H1 (cell line): ENCODE data around the gene NFE2L2. TPM values are rescaled to one million over a fixed set of nuclear protein-coding genes. Genes with fewer than 3 reads are reported as not detected.

Experiments
- CTCF ChIA-PET: fragments of 300-600 bp; sonication (Branson Sonifier 250); formaldehyde crosslinking; loops from one replicate; lab custom pipeline; 2021; ENCODE audit not compliant: partially characterized antibody; lab: Charles Lee
- POLR2A ChIA-PET: fragments of 300-600 bp; sonication (Branson Sonifier 250); formaldehyde crosslinking; loops from one replicate; lab custom pipeline; 2021; ENCODE audit warnings: inconsistent platforms; ENCODE audit not compliant: partially characterized antibody; lab: Charles Lee
- DNase-seq, 2 experiments: peaks; one replicate each; pipeline versions ENCODE4 v3.0.0 to v3.0.0-alpha.2; 2010 to 2022; ENCODE audit warnings: low spot score in 2 of 2, low read depth in 1 of 2, mixed read lengths in 1 of 2
- FAIRE-seq: peaks from 2 replicates; lab custom pipeline; 2011; peaks lifted over from hg19 to GRCh38; lab: Jason Lieb, UNC
- H2AFZ ChIP-seq: 2 replicates; pipeline ENCODE4 v1.8.1; 2012; ENCODE audit warnings: low read length, inconsistent platforms
- H2AK5ac ChIP-seq: 2 replicates; pipeline ENCODE4 v1.6.1; 2013; ENCODE audit warnings: low read depth, low read length
- H2BK120ac ChIP-seq: replicated peaks from 2 replicates; pipeline ENCODE3; 2013; ENCODE audit warnings: low read depth, low read length, inconsistent platforms
- H2BK12ac ChIP-seq: 2 replicates; pipeline ENCODE4 v1.6.1; 2013; ENCODE audit warnings: low read depth, low read length
- H2BK15ac ChIP-seq: 2 replicates; pipeline ENCODE4 v1.6.1; 2013; ENCODE audit warnings: low read length
- H2BK20ac ChIP-seq: 2 replicates; pipeline ENCODE4 v1.6.1; 2013; ENCODE audit warnings: low read length
- H2BK5ac ChIP-seq: 2 replicates; pipeline ENCODE4 v1.6.1; 2013; ENCODE audit warnings: low read depth, low read length
- H3K14ac ChIP-seq: 2 replicates; pipeline ENCODE4 v1.6.1; 2013; ENCODE audit warnings: inconsistent platforms; ENCODE audit not compliant: insufficient read length
- H3K18ac ChIP-seq: 2 replicates; pipeline ENCODE4 v1.6.1; 2013; ENCODE audit warnings: low read length; ENCODE audit errors: extremely low read depth
- H3K23ac ChIP-seq: 2 replicates; pipeline ENCODE4 v1.6.1; 2013; ENCODE audit warnings: inconsistent platforms; ENCODE audit not compliant: insufficient read length
- H3K23me2 ChIP-seq: 2 replicates; pipeline ENCODE4 v1.6.1; 2013; ENCODE audit warnings: low read depth, low read length
- H3K27ac ChIP-seq: 2 replicates; pipeline ENCODE4 v1.6.1; 2011; ENCODE audit warnings: low read depth, low read length, inconsistent platforms
- H3K27me3 ChIP-seq, 4 experiments: replicated peaks in 1 of 4; 1 replicate in 1 of 4; 2 replicates in 3 of 4; pipeline versions ENCODE4 v1.6.1 to v1.8.1; 2011 to 2013; ENCODE audit warnings: low read length in 3 of 4, mild to moderate bottlenecking in 3 of 4, inconsistent platforms in 2 of 4, mixed read lengths in 2 of 4, moderate library complexity in 1 of 4; ENCODE audit not compliant: control insufficient read depth in 3 of 4, insufficient read depth in 3 of 4; ENCODE audit errors: extremely low read depth in 1 of 4
- H3K36me3 ChIP-seq, 4 experiments: 2 replicates each; pipeline versions ENCODE4 v1.6.1 to v1.8.1; 2011 to 2013; ENCODE audit warnings: mild to moderate bottlenecking in 4 of 4, low read length in 3 of 4, moderate library complexity in 2 of 4, control low read depth in 1 of 4, inconsistent platforms in 1 of 4; ENCODE audit not compliant: insufficient read depth in 4 of 4, control insufficient read depth in 2 of 4
- H3K4ac ChIP-seq: replicated peaks from 2 replicates; pipeline ENCODE3; 2013; ENCODE audit warnings: low read length, low read depth, mixed read lengths, inconsistent platforms; ENCODE audit not compliant: insufficient read length
- H3K4me1 ChIP-seq, 4 experiments: replicated peaks in 1 of 4; 1 replicate in 1 of 4; 2 replicates in 3 of 4; pipeline versions ENCODE4 v1.6.1 to v1.8.1; 2011 to 2013; ENCODE audit warnings: low read length in 3 of 4, inconsistent platforms in 2 of 4, mixed read lengths in 1 of 4; ENCODE audit not compliant: insufficient read depth in 4 of 4, control insufficient read depth in 3 of 4
- H3K4me2 ChIP-seq, 2 experiments: 2 replicates each; pipeline versions ENCODE4 v1.6.1 to v1.8.1; 2011 to 2013; ENCODE audit warnings: low read depth in 2 of 2, low read length in 2 of 2, control low read depth in 1 of 2, inconsistent platforms in 1 of 2, mild to moderate bottlenecking in 1 of 2; ENCODE audit not compliant: insufficient read depth in 1 of 2
- H3K4me3 ChIP-seq, 4 experiments: fragments of 200-600, 300-600 bp in 1 of 4; sonication (generic), shearing (Covaris generic), sonication (Bioruptor Twin) in 1 of 4; 2 replicates each; pipeline versions ENCODE4 v1.5.1 to v1.8.1; 2011 to 2016; ENCODE audit warnings: low read length in 4 of 4, low read depth in 3 of 4, control low read depth in 2 of 4, inconsistent platforms in 2 of 4, mild to moderate bottlenecking in 2 of 4, mixed read lengths in 1 of 4, moderate library complexity in 1 of 4; ENCODE audit not compliant: insufficient read depth in 2 of 4; ENCODE audit errors: extremely low read depth in 1 of 4
- H3K56ac ChIP-seq: replicated peaks from 2 replicates; pipeline ENCODE3; 2013; ENCODE audit warnings: low read depth, mild to moderate bottlenecking, mixed read lengths, low read length, inconsistent platforms; ENCODE audit not compliant: insufficient read length
- H3K79me1 ChIP-seq: 2 replicates; pipeline ENCODE4 v1.6.1; 2013; ENCODE audit warnings: low read depth, low read length, control low read depth
- H3K79me2 ChIP-seq, 2 experiments: 2 replicates each; pipeline versions ENCODE4 v1.6.1 to v1.8.1; 2012 to 2013; ENCODE audit warnings: low read length in 2 of 2, mild to moderate bottlenecking in 2 of 2, inconsistent platforms in 1 of 2; ENCODE audit not compliant: insufficient read depth in 2 of 2, control insufficient read depth in 1 of 2
- H3K9ac ChIP-seq, 4 experiments: replicated peaks in 1 of 4; 1 replicate in 1 of 4; 2 replicates in 3 of 4; pipeline versions ENCODE4 v1.6.1 to v1.8.1; 2011 to 2013; ENCODE audit warnings: low read depth in 3 of 4, low read length in 3 of 4, control low read depth in 2 of 4, mild to moderate bottlenecking in 2 of 4, moderate library complexity in 2 of 4, inconsistent platforms in 1 of 4; ENCODE audit errors: extremely low read depth in 1 of 4
- H3K9me3 ChIP-seq, 2 experiments: 2 replicates each; pipeline versions ENCODE4 v1.6.1 to v1.8.1; 2012 to 2013; ENCODE audit warnings: mild to moderate bottlenecking in 2 of 2, moderate library complexity in 2 of 2, control low read depth in 1 of 2, inconsistent platforms in 1 of 2, low read depth in 1 of 2, low read length in 1 of 2, mixed read lengths in 1 of 2; ENCODE audit not compliant: insufficient read depth in 2 of 2
- H4K20me1 ChIP-seq, 2 experiments: replicated peaks in 1 of 2; 2 replicates each; pipeline versions ENCODE3 to v1.8.1; 2011 to 2013; ENCODE audit warnings: inconsistent platforms in 2 of 2, low read length in 2 of 2, mild to moderate bottlenecking in 1 of 2; ENCODE audit not compliant: insufficient read depth in 2 of 2, control insufficient read depth in 1 of 2
- H4K5ac ChIP-seq: 2 replicates; pipeline ENCODE4 v1.6.1; 2013; ENCODE audit warnings: low read length, low read depth, mixed read lengths, inconsistent platforms; ENCODE audit not compliant: insufficient read length
- H4K8ac ChIP-seq: 2 replicates; pipeline ENCODE4 v1.8.0; 2013; ENCODE audit warnings: mild to moderate bottlenecking, moderate library complexity, low read length, inconsistent platforms; ENCODE audit not compliant: insufficient read depth; ENCODE audit errors: extremely low read depth
- H4K91ac ChIP-seq: replicated peaks from 2 replicates; pipeline ENCODE3; 2013; ENCODE audit warnings: low read length, mixed read lengths, inconsistent platforms; ENCODE audit not compliant: insufficient read length
- HDAC2 ChIP-seq, 2 experiments: fragments of 300-600 bp in 1 of 2; sonication (generic) in 1 of 2; IDR thresholded peaks; 2 replicates each; pipeline ENCODE4 v1.6.1; 2011 to 2012; ENCODE audit warnings: low read depth in 2 of 2, low read length in 2 of 2, mild to moderate bottlenecking in 2 of 2, moderate library complexity in 2 of 2, borderline replicate concordance in 1 of 2, inconsistent platforms in 1 of 2
- JUN ChIP-seq: IDR thresholded peaks from 2 replicates; pipeline ENCODE4 v1.6.1; 2011; ENCODE audit warnings: low read depth, mild to moderate bottlenecking, improper control_type of control experiment, low read length
- KDM5A ChIP-seq: fragments of 200-600 bp; IDR thresholded peaks from 2 replicates; pipeline ENCODE4 v1.7.1; 2012; ENCODE audit warnings: mild to moderate bottlenecking, low read length, inconsistent platforms, mixed read lengths
- WGBS, 2 experiments: shearing (Covaris generic) in 1 of 2; methylation state at CpG; one replicate each; pipeline versions ENCODE4 v1.1.6 to v1.1.7; 2013 to 2015; ENCODE audit warnings: low lambda C conversion rate in 2 of 2, mixed read lengths in 2 of 2, inconsistent platforms in 1 of 2, low coverage in 1 of 2, missing lambda C conversion rate in 1 of 2; ENCODE audit not compliant: insufficient replicate concordance in 2 of 2, insufficient coverage in 1 of 2, insufficient read length in 1 of 2; ENCODE audit errors: extremely low coverage in 1 of 2, missing lambda C conversion rate in 1 of 2; 5-methylcytosine and 5-hydroxymethylcytosine counted together
- polyA plus RNA-seq, 7 experiments: library from polyadenylated mRNA; depleted of rRNA in 3 of 7; stranded (reverse) in 5 of 7; unstranded in 2 of 7; fragments of >200 nt in 5 of 7; fragments of 200-250 nt in 2 of 7; gene quantifications; 1 replicate in 5 of 7; 2 replicates in 1 of 7; 4 replicates in 1 of 7; pipeline versions ENCODE4 v1.2.1 to v1.2.3, GENCODE V29; 2011 to 2013; ENCODE audit warnings: missing spikeins in 2 of 7, mixed read lengths in 2 of 7
- total RNA-seq: library from RNA; stranded (reverse); fragmentation: NEBNext Ultra II Directional; extraction: Animal tissue kit (Norgen Biotek cat#: 25700); gene quantifications from 2 replicates; pipeline ENCODE4 v1.2.1, GENCODE V29; 2021

The NFE2L2 gene
- total and polyA plus RNA-seq, 2 of the 8 experiments (the other 6 are each of a cell fraction or from before 2014, with no cell fraction given): 33.2 to 34.5 TPM

DNA sequence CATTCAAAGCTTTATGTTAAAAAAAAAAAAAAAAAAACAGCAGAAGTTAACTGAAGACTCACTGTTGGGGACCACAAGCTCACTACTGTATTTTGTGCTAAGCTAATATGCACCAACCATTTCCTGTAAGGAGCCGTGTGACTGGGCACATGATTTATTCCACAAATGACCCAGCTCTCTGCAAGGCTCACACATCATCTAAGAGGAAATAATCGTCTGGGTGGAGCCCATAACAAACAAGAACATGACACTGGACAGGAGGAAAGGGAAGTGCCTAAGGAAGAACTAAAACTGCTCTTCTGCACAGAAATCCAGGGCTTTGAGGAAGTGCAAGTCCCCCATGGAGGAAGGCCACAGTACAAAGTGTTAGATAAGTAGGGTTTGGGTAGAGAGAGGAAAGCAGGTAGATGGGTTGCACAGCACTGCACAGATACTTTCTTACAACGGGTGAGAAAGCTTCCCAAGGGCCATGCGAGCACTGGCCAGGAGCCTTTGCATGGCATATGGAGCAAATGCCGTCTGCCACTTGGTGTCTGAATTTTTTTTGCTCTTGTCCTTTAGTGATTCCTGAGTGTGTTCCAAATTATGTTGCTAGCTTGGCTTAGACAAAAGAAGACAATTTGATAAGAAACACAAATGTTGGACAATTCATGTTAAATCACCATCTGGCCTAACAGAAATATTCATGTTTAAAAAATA lies 24.4 kb downstream of the NFE2L2 start:
- H3K23me2 ChIP-seq: 0 out of 2 replicates have a peak, but pooled peaks cover 1% of the 10 kb centered on the region
- TF ChIP-seq JUN: no peak
- no peak for TF ChIP-seq HDAC2 (IDR thresholded peaks at IDR 0.05; ENCODE audit: borderline replicate concordance in 1 of 2, low read depth in 2 of 2, low read length in 2 of 2)
- no peak for TF ChIP-seq KDM5A
- TF ChIP-seq, all 59 proteins: peak for 0
- H3K14ac ChIP-seq: no peak overlapping the region
- no peak overlapping the region for H2BK12ac ChIP-seq
- H3K4me3 ChIP-seq: no peak overlapping the region
- no peak overlapping the region for H2AK5ac ChIP-seq
- peaks cover 2 to 5% of the 10 kb centered on the region in 2 experiments for H4K20me1 ChIP-seq
- H4K91ac ChIP-seq: no peak overlapping the region
- H3K27ac ChIP-seq: no peak overlapping the region
- no peak overlapping the region for H3K9ac ChIP-seq
- DNase-seq (no peak), FAIRE-seq (no peak)
- H2AFZ ChIP-seq: no peak overlapping the region
- no peak overlapping the region for H3K4me2 ChIP-seq
- peaks cover 9% of the 10 kb centered on the region for H3K79me1 ChIP-seq
- no peak overlapping the region for H3K4ac ChIP-seq
- CTCF ChIA-PET: interaction anchor here (0.6 to 5.9 kb wide), 10 partner anchors 9 to 503 kb away, joined by 3 to 41 read pairs (median 3); no protein-coding TSS in a partner anchor
- no peak overlapping the region for H4K8ac ChIP-seq
- no peaks in the 10 kb centered on the region for H3K36me3 ChIP-seq
- H3K4me1 ChIP-seq: peaks cover 0 to 2% (median 0%) of the 10 kb centered on the region in 4 experiments; a peak in 3 of 7 replicates
- H3K18ac ChIP-seq: no peak overlapping the region
- H2BK20ac ChIP-seq: no peak overlapping the region
- H2BK5ac ChIP-seq: no peak overlapping the region
- H2BK120ac ChIP-seq: no peak overlapping the region
- H2BK15ac ChIP-seq: no peak overlapping the region
- H3K56ac ChIP-seq: no peak overlapping the region
- H3K9me3 ChIP-seq: no peaks in the 10 kb centered on the region
- 91% methylated on average over 5 of the region's 5 CpGs; no CpG with 5 or more reads in 1 of the 2 experiments for WGBS, 2 experiments
- H4K5ac ChIP-seq: no peak overlapping the region
- peaks cover 7 to 91% of the 10 kb centered on the region in 2 experiments for H3K79me2 ChIP-seq
- POLR2A ChIA-PET: interaction anchor here (1.2 to 7.1 kb wide), 5 partner anchors 10 to 27 kb away, joined by 3 to 56 read pairs (median 8); no protein-coding TSS in a partner anchor
- H3K23ac ChIP-seq: no peak overlapping the region
- no peaks in the 10 kb centered on the region for H3K27me3 ChIP-seq
